ENCODE measurements around the gene APEH.

DNA sequence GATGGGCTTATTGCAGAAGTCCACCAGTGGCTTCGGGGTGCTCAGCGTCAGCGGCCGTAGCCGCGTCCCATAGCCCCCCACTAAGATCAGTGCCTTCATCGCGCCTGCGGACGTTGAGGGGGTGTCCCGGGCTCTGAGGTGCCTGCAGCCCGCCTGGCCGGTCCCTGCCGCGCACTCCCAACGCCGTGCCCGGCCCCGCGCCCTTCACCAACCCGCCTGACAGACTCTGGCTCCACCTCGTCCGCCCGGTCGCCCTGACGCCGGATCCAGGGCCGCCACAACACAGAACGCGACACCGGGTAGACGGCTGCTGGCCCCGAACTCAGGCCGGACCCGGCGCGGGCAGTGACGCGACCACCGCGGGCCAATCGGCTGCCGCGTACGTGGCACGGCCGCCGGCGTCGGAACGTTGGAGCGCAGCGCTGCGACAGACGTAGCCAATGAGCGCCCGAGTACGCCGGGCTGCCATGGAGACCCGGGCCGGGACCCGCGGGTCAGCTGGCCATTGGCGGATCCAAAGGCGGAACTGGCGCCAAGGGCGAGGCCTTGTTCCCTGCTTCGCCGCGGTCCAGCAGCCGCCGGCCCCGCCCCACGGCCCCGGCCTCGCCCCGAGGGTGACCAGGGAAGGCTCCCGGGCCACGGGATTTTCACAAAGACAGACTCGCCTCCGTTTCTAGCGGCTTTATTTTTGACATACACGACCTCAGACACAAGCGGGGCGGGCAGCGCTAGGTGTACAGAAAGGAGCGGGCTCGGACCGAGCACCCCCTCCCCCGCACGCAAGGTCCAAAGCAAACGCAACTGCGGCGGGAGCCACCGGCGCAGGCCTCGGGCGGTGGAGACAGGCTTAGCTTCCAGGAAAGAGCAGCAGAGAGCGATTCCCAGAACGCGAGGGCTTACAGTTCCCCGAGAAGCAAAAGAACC, 49.7 kb downstream of the APEH start, which contains the start of gene GMPPB:
- TF ChIP-seq, protein P1, sequence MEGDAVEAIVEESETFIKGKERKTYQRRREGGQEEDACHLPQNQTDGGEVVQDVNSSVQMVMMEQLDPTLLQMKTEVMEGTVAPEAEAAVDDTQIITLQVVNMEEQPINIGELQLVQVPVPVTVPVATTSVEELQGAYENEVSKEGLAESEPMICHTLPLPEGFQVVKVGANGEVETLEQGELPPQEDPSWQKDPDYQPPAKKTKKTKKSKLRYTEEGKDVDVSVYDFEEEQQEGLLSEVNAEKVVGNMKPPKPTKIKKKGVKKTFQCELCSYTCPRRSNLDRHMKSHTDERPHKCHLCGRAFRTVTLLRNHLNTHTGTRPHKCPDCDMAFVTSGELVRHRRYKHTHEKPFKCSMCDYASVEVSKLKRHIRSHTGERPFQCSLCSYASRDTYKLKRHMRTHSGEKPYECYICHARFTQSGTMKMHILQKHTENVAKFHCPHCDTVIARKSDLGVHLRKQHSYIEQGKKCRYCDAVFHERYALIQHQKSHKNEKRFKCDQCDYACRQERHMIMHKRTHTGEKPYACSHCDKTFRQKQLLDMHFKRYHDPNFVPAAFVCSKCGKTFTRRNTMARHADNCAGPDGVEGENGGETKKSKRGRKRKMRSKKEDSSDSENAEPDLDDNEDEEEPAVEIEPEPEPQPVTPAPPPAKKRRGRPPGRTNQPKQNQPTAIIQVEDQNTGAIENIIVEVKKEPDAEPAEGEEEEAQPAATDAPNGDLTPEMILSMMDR (IDR thresholded peaks at IDR 0.05) = no peak
- TF ChIP-seq POLR2A (IDR thresholded peaks at IDR 0.05) = peak in 1 of 2 donors; percentile 60
- TF ChIP-seq POLR2AphosphoS5 (IDR thresholded peaks at IDR 0.05; ENCODE audit: insufficient read depth in 1 of 2, low read depth in 1 of 2) = peak; percentile 52 to 78
